ENCODE results near the gene UNC5CL.

UNC5CL gene, protein sequence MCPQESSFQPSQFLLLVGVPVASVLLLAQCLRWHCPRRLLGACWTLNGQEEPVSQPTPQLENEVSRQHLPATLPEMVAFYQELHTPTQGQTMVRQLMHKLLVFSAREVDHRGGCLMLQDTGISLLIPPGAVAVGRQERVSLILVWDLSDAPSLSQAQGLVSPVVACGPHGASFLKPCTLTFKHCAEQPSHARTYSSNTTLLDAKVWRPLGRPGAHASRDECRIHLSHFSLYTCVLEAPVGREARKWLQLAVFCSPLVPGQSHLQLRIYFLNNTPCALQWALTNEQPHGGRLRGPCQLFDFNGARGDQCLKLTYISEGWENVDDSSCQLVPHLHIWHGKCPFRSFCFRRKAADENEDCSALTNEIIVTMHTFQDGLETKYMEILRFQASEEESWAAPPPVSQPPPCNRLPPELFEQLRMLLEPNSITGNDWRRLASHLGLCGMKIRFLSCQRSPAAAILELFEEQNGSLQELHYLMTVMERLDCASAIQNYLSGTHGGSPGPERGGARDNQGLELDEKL

GRCh38 chr6:41039060-41039998 lies at the start of gene UNC5CL:
Gene UNC5CL (minus strand): TSS chr6:41039221. CDS start chr6:41035074, 4,147 bp downstream.
- no peak for TF ChIP-seq FOXM1 (IDR thresholded peaks at IDR 0.05; ENCODE audit: borderline replicate concordance, low read depth)
- no peak for TF ChIP-seq CEBPB (IDR thresholded peaks at IDR 0.05)
- TF ChIP-seq RAD21 (IDR thresholded peaks at IDR 0.05; ENCODE audit: low read depth): peak; percentile 63
- TF ChIP-seq, protein P1, sequence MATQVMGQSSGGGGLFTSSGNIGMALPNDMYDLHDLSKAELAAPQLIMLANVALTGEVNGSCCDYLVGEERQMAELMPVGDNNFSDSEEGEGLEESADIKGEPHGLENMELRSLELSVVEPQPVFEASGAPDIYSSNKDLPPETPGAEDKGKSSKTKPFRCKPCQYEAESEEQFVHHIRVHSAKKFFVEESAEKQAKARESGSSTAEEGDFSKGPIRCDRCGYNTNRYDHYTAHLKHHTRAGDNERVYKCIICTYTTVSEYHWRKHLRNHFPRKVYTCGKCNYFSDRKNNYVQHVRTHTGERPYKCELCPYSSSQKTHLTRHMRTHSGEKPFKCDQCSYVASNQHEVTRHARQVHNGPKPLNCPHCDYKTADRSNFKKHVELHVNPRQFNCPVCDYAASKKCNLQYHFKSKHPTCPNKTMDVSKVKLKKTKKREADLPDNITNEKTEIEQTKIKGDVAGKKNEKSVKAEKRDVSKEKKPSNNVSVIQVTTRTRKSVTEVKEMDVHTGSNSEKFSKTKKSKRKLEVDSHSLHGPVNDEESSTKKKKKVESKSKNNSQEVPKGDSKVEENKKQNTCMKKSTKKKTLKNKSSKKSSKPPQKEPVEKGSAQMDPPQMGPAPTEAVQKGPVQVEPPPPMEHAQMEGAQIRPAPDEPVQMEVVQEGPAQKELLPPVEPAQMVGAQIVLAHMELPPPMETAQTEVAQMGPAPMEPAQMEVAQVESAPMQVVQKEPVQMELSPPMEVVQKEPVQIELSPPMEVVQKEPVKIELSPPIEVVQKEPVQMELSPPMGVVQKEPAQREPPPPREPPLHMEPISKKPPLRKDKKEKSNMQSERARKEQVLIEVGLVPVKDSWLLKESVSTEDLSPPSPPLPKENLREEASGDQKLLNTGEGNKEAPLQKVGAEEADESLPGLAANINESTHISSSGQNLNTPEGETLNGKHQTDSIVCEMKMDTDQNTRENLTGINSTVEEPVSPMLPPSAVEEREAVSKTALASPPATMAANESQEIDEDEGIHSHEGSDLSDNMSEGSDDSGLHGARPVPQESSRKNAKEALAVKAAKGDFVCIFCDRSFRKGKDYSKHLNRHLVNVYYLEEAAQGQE (IDR thresholded peaks at IDR 0.05; ENCODE audit: low read depth): no peak

DNA sequence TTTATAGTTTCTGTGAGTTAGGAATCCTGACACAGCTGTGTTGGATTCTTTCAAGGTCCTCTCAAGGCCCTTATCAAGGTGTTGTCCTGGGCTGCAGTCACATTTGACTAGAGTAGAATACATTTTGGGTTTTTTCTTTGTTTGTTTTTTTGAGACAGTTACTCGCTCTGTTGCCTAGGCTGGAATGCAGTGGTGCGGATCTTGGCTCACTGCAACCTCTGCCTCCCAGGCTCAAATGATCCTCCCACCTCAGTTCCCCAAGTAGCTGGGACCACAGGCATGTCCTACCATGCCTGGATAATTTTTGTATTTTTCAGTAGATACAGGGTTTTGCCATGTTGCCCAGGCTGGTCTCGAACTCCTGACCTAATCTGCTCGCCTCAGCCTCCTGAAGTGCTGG lies 49.4 kb upstream of the UNC5CL start:
- TF ChIP-seq, protein P2, sequence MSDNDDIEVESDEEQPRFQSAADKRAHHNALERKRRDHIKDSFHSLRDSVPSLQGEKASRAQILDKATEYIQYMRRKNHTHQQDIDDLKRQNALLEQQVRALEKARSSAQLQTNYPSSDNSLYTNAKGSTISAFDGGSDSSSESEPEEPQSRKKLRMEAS (IDR thresholded peaks at IDR 0.05): no peak
- TF ChIP-seq, protein P1 (IDR thresholded peaks at IDR 0.05; ENCODE audit: low read depth): no peak
- TF ChIP-seq YY1 (IDR thresholded peaks at IDR 0.05; ENCODE audit: low read depth) (no peak), TCF12 (IDR thresholded peaks at IDR 0.05; ENCODE audit: low read depth) (no peak), CREB1 (IDR thresholded peaks at IDR 0.05; ENCODE audit: low read depth) (no peak), USF1 (IDR thresholded peaks at IDR 0.05) (no peak), NFIC (IDR thresholded peaks at IDR 0.05) (no peak), CEBPB (IDR thresholded peaks at IDR 0.05) (no peak), TEAD4 (IDR thresholded peaks at IDR 0.05) (no peak), EGR1 (IDR thresholded peaks at IDR 0.05) (no peak), ZBTB7A (IDR thresholded peaks at IDR 0.05; ENCODE audit: low read depth) (no peak), TAF1 (IDR thresholded peaks at IDR 0.05; ENCODE audit: low read depth) (no peak), EP300 (IDR thresholded peaks at IDR 0.05; ENCODE audit: borderline replicate concordance) (no peak), RAD21 (IDR thresholded peaks at IDR 0.05; ENCODE audit: low read depth) (no peak), FOXM1 (IDR thresholded peaks at IDR 0.05; ENCODE audit: borderline replicate concordance, low read depth) (no peak)

DNA sequence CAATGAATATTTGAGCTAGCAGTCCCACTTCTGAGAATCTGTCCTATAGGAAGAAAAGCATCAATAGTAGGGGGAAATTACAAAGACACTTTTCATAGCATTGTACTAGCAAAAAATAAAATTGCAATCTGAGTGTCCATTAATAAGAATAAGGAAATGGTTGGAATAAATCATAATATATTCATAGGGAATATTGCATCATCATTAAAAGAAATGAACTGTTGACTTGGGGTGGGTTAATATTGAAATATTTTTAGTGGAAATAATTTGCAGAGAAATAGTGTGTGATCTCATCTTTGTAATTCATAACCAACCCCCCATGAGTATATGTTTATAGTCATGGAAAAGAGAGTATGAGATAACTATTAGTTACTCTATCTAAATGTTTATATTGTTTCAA lies 46.2 kb upstream of the UNC5CL start:
- TF ChIP-seq, protein P1 (IDR thresholded peaks at IDR 0.05; ENCODE audit: low read depth): no peak
- no peak for TF ChIP-seq TAF1 (IDR thresholded peaks at IDR 0.05; ENCODE audit: low read depth)
- TF ChIP-seq EGR1 (IDR thresholded peaks at IDR 0.05): no peak
- TF ChIP-seq YY1 (IDR thresholded peaks at IDR 0.05; ENCODE audit: low read depth): no peak
- no peak for TF ChIP-seq CEBPB (IDR thresholded peaks at IDR 0.05)
- no peak for TF ChIP-seq FOXM1 (IDR thresholded peaks at IDR 0.05; ENCODE audit: borderline replicate concordance, low read depth)
- TF ChIP-seq NFIC (IDR thresholded peaks at IDR 0.05): no peak
- no peak for TF ChIP-seq CREB1 (IDR thresholded peaks at IDR 0.05; ENCODE audit: low read depth)
- no peak for TF ChIP-seq ZBTB7A (IDR thresholded peaks at IDR 0.05; ENCODE audit: low read depth)
- TF ChIP-seq, protein P2 (IDR thresholded peaks at IDR 0.05): no peak
- TF ChIP-seq EP300 (IDR thresholded peaks at IDR 0.05; ENCODE audit: borderline replicate concordance): no peak
- no peak for TF ChIP-seq TCF12 (IDR thresholded peaks at IDR 0.05; ENCODE audit: low read depth)
- TF ChIP-seq RAD21 (IDR thresholded peaks at IDR 0.05; ENCODE audit: low read depth): no peak
- TF ChIP-seq USF1 (IDR thresholded peaks at IDR 0.05): no peak
- TF ChIP-seq TEAD4 (IDR thresholded peaks at IDR 0.05): no peak
